Measurements from ENCODE around the gene CCNB1IP1. TPM values are rescaled to one million over a fixed set of nuclear protein-coding genes. Genes with fewer than 3 reads are reported as not detected.

The CCNB1IP1 gene
- total and polyA plus RNA-seq, 2 of the 8 experiments (the other 6 are each of a cell fraction or from before 2014, with no cell fraction given): 173 to 277 TPM

- TF ChIP-seq MAX (IDR thresholded peaks at IDR 0.05) (peak; percentile 82), SRF (IDR thresholded peaks at IDR 0.05; ENCODE audit: low read depth, low read length) (peak; percentile 95), PHF8 (conservative IDR thresholded peaks at IDR 0.05; ENCODE audit: low read depth, low read length) (peak; percentile 75), POLR2A (IDR thresholded peaks at IDR 0.05; ENCODE audit: control extremely low read depth in 1 of 2, low read depth in 2 of 2, low read length in 2 of 2) (peak; percentile 81 to 99), CTCF (IDR thresholded peaks at IDR 0.05; ENCODE audit: control extremely low read depth in 1 of 3, insufficient read depth in 1 of 3, low read depth in 1 of 3, low read length in 3 of 3) (no peak), JUND (IDR thresholded peaks at IDR 0.05; ENCODE audit: low read length) (peak; percentile 88), EZH2 (IDR thresholded peaks at IDR 0.05; ENCODE audit: low read depth, low read length, severe bottlenecking) (no peak), TBP (IDR thresholded peaks at IDR 0.05; ENCODE audit: low read depth, low read length) (peak; percentile 84), NRF1 (IDR thresholded peaks at IDR 0.05; ENCODE audit: low read depth, low read length) (no peak), CEBPB (IDR thresholded peaks at IDR 0.05; ENCODE audit: low read depth, low read length) (peak; percentile 85), ATF2 (IDR thresholded peaks at IDR 0.05; ENCODE audit: low read length) (0 out of 2 replicates have a peak, but pooled peaks have one; percentile 50), TCF12 (IDR thresholded peaks at IDR 0.05; ENCODE audit: low read depth, low read length) (no peak), TAF7 (optimal IDR thresholded peaks at IDR 0.05; ENCODE audit: borderline replicate concordance, low read depth, low read length) (peak; percentile 94), CHD2 (IDR thresholded peaks at IDR 0.05; ENCODE audit: low read length) (no peak), BRCA1 (IDR thresholded peaks at IDR 0.05; ENCODE audit: low read depth, low read length) (no peak), SAP30 (IDR thresholded peaks at IDR 0.05; ENCODE audit: insufficient read depth, insufficient replicate concordance, low read length) (peak; percentile 83), GABPA (IDR thresholded peaks at IDR 0.05; ENCODE audit: borderline replicate concordance, insufficient read depth, low read length) (no peak), EP300 (IDR thresholded peaks at IDR 0.05; ENCODE audit: borderline replicate concordance in 1 of 2, low read depth in 2 of 2, low read length in 2 of 2) (no peak), SUZ12 (IDR thresholded peaks at IDR 0.05; ENCODE audit: low read length) (no peak), ASH2L (IDR thresholded peaks at IDR 0.05; ENCODE audit: low read length) (peak; percentile 77)
Observed at GRCh38 chr14:20332788-20333493, at the start of gene CCNB1IP1 (continued).
